WTC11 (cell line): Measurements from ENCODE around the gene VPS41. TPM values are rescaled to one million over a fixed set of nuclear protein-coding genes. Genes with fewer than 3 reads are reported as not detected.

ENCODE experiments used
- ATAC-seq: fragments of 200-7000 bp; cut with Tn5 transposase; 2 replicates; pipeline ENCODE4 v1.10.0; 2021; ENCODE audit warnings: mild to moderate bottlenecking, moderate library complexity
- CTCF ChIA-PET: fragments of 300-600 bp; sonication (Branson Sonifier 250); formaldehyde crosslinking; loops from one replicate; lab custom pipeline; 2021; ENCODE audit warnings: antibody characterized with exemption; lab: Charles Lee
- POLR2A ChIA-PET: fragments of 350-600 bp; sonication (Branson Sonifier 250); formaldehyde crosslinking; loops from one replicate; lab custom pipeline; 2021; ENCODE audit warnings: antibody characterized with exemption; lab: Charles Lee
- DNase-seq: peaks from one replicate; pipeline ENCODE4 v3.0.0; 2021; ENCODE audit warnings: low spot score
- H3K27ac Mint-ChIP-seq: 2 replicates; pipeline ENCODE4 v1.8.0; 2021; ENCODE audit warnings: mixed read lengths
- H3K27me3 Mint-ChIP-seq: 2 replicates; pipeline ENCODE4 v1.8.0; 2021; ENCODE audit warnings: low read depth, mild to moderate bottlenecking, moderate library complexity, mixed read lengths
- H3K36me3 Mint-ChIP-seq: 2 replicates; pipeline ENCODE4 v1.8.0; 2021; ENCODE audit warnings: mixed read lengths
- H3K4me1 Mint-ChIP-seq: 2 replicates; pipeline ENCODE4 v1.8.0; 2022; ENCODE audit warnings: mixed read lengths
- H3K4me3 Mint-ChIP-seq: 2 replicates; pipeline ENCODE4 v1.8.0; 2021; ENCODE audit warnings: mild to moderate bottlenecking, moderate library complexity, mixed read lengths
- H3K9me3 Mint-ChIP-seq: 2 replicates; pipeline ENCODE4 v1.8.0; 2021; ENCODE audit warnings: mixed read lengths
- CBFB ChIP-seq: sonication (generic); formaldehyde crosslinking; IDR thresholded peaks from 2 replicates; pipeline ENCODE4 v1.8.1; 2022; ENCODE audit warnings: mild to moderate bottlenecking, low read depth, missing genetic modification reagents
- IRF2 ChIP-seq: sonication (generic); formaldehyde crosslinking; IDR thresholded peaks from 2 replicates; pipeline ENCODE4 v1.8.0; 2022; ENCODE audit warnings: low read depth, missing genetic modification reagents, borderline replicate concordance
- JAZF1 ChIP-seq: fragments of 250-450 bp; sonication (Bioruptor Pico); IDR thresholded peaks from 2 replicates; pipeline ENCODE4 v1.9.0; 2021; ENCODE audit warnings: moderate library complexity, mild to moderate bottlenecking, inconsistent platforms
- KAT7 ChIP-seq: sonication (generic); formaldehyde crosslinking; IDR thresholded peaks from 2 replicates; pipeline ENCODE4 v1.8.1; 2023; ENCODE audit warnings: missing genetic modification reagents, mild to moderate bottlenecking, borderline replicate concordance
- NFE2L1 ChIP-seq: sonication (generic); formaldehyde crosslinking; IDR thresholded peaks from 2 replicates; pipeline ENCODE4 v1.8.1; 2023; ENCODE audit warnings: missing genetic modification reagents
- RORB ChIP-seq: fragments of 250-450 bp; sonication (Bioruptor Pico); IDR thresholded peaks from 2 replicates; pipeline ENCODE4 v1.9.0; 2021; ENCODE audit warnings: mild to moderate bottlenecking
- SOX15 ChIP-seq: fragments of 250-450 bp; sonication (Bioruptor Pico); IDR thresholded peaks from 2 replicates; pipeline ENCODE4 v1.9.0; 2021; ENCODE audit warnings: mild to moderate bottlenecking
- TCF7 ChIP-seq: sonication (generic); formaldehyde crosslinking; IDR thresholded peaks from 2 replicates; pipeline ENCODE4 v1.8.0; 2022; ENCODE audit warnings: mild to moderate bottlenecking, low read depth, missing genetic modification reagents, moderate library complexity
- ZNF317 ChIP-seq: sonication (generic); formaldehyde crosslinking; IDR thresholded peaks from 2 replicates; pipeline ENCODE4 v1.8.1; 2023; ENCODE audit warnings: low read depth, mild to moderate bottlenecking, moderate library complexity, missing genetic modification reagents, borderline replicate concordance
- total RNA-seq: library from RNA; stranded (reverse); gene quantifications from 3 replicates; pipeline ENCODE4 v1.2.3, GENCODE V29; 2021
- TF ChIP-seq, protein P1 (sequence below): fragments of 250-450 bp; sonication (Bioruptor Pico); IDR thresholded peaks from 2 replicates; pipeline ENCODE4 v1.9.0; 2021; ENCODE audit warnings: mild to moderate bottlenecking
- TF ChIP-seq, protein P2 (sequence below): sonication (generic); formaldehyde crosslinking; IDR thresholded peaks from 2 replicates; pipeline ENCODE4 v1.8.0; 2023; ENCODE audit warnings: missing genetic modification reagents, mild to moderate bottlenecking, borderline replicate concordance
- TF ChIP-seq, protein P3 (sequence below): fragments of 200-600 bp; IDR thresholded peaks from 2 replicates; pipeline ENCODE4 v1.8.0; 2022; ENCODE audit warnings: antibody characterized with exemption
- TF ChIP-seq, protein P4 (sequence below): sonication (generic); formaldehyde crosslinking; IDR thresholded peaks from 2 replicates; pipeline ENCODE4 v1.8.1; 2022; ENCODE audit warnings: low read depth, missing genetic modification reagents, borderline replicate concordance
- TF ChIP-seq, protein P5 (sequence below): sonication (generic); formaldehyde crosslinking; conservative IDR thresholded peaks from 2 replicates; pipeline ENCODE4 v1.8.1; 2022; ENCODE audit warnings: mild to moderate bottlenecking, missing genetic modification reagents

Gene VPS41
- total RNA-seq, 1 experiment from 2014 or later, result 50.3 TPM

DNA sequence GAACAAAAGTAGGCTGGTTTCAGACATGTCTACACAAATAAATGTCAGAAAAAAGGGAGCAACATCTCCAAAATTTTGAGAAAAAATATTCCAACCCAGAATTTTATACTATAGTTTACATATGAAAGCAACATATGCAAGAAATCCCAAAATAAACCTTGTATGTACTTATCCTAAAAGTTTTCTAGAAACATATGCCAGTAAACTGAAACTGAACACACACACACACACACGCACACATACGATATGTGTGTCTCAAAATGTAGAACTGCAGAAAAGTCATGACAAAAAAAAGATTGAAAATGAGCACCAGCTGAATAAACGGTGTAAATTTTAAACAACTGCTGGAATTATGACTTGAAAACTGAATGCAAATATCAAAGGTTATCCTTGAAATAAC lies 81.0 kb downstream of the VPS41 start (continued):
- TF ChIP-seq, protein P1, sequence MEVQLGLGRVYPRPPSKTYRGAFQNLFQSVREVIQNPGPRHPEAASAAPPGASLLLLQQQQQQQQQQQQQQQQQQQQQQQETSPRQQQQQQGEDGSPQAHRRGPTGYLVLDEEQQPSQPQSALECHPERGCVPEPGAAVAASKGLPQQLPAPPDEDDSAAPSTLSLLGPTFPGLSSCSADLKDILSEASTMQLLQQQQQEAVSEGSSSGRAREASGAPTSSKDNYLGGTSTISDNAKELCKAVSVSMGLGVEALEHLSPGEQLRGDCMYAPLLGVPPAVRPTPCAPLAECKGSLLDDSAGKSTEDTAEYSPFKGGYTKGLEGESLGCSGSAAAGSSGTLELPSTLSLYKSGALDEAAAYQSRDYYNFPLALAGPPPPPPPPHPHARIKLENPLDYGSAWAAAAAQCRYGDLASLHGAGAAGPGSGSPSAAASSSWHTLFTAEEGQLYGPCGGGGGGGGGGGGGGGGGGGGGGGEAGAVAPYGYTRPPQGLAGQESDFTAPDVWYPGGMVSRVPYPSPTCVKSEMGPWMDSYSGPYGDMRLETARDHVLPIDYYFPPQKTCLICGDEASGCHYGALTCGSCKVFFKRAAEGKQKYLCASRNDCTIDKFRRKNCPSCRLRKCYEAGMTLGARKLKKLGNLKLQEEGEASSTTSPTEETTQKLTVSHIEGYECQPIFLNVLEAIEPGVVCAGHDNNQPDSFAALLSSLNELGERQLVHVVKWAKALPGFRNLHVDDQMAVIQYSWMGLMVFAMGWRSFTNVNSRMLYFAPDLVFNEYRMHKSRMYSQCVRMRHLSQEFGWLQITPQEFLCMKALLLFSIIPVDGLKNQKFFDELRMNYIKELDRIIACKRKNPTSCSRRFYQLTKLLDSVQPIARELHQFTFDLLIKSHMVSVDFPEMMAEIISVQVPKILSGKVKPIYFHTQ, result no peak

DNA sequence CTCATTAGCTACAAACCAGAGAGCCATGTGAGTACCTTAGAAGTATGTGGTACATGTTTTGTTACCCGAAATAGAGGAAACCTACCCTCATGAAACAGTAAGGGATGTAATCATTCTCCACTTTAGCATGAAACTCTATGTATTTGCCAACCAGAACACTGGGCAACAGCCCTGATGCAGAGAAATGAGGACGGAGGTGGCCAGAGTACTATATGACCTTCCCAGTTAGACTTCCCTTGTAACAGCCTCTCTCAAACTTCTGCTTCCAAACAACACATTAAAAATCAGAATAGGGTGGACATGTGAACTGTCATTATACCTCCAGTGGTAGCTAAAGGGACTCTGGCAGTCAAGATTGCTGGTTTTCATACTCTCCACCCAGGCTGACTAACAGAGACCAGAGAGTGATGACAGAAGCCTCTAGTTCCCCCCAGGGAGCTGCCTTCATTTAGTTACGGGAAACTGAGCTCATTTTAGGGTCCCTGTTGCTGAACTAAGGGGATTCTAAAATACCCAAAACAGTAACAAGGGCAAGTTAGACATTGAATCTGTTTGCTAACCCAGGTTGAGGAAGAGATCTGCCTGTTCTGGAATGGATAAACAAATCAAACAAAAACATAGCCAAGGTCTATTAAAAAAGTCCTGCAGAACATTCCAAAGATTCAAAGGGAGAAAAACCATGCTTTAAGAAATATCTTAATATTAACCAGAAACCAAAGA lies 83.1 kb downstream of the VPS41 start:
- CTCF ChIA-PET, result interaction anchor here (0.8 kb wide), 1 partner anchor 628 kb away, joined by 3 read pairs; no protein-coding TSS in a partner anchor
- Mint-ChIP-seq H3K36me3 (no peaks in the 10 kb centered on the region), H3K27me3 (no peaks in the 10 kb centered on the region), H3K4me3 (no peak overlapping the region), H3K27ac (no peak overlapping the region), H3K9me3 (no peaks in the 10 kb centered on the region), H3K4me1 (no peaks in the 10 kb centered on the region)
- TF ChIP-seq NFE2L1 (CRISPR knock-in tag) (no peak), JAZF1 (CRISPR knock-in tag) (no peak), TCF7 (CRISPR knock-in tag) (no peak), IRF2 (no peak), ZNF317 (CRISPR knock-in tag) (no peak), RORB (CRISPR knock-in tag) (no peak), KAT7 (no peak), SOX15 (no peak), CBFB (CRISPR knock-in tag) (no peak)
- TF ChIP-seq, protein P2, sequence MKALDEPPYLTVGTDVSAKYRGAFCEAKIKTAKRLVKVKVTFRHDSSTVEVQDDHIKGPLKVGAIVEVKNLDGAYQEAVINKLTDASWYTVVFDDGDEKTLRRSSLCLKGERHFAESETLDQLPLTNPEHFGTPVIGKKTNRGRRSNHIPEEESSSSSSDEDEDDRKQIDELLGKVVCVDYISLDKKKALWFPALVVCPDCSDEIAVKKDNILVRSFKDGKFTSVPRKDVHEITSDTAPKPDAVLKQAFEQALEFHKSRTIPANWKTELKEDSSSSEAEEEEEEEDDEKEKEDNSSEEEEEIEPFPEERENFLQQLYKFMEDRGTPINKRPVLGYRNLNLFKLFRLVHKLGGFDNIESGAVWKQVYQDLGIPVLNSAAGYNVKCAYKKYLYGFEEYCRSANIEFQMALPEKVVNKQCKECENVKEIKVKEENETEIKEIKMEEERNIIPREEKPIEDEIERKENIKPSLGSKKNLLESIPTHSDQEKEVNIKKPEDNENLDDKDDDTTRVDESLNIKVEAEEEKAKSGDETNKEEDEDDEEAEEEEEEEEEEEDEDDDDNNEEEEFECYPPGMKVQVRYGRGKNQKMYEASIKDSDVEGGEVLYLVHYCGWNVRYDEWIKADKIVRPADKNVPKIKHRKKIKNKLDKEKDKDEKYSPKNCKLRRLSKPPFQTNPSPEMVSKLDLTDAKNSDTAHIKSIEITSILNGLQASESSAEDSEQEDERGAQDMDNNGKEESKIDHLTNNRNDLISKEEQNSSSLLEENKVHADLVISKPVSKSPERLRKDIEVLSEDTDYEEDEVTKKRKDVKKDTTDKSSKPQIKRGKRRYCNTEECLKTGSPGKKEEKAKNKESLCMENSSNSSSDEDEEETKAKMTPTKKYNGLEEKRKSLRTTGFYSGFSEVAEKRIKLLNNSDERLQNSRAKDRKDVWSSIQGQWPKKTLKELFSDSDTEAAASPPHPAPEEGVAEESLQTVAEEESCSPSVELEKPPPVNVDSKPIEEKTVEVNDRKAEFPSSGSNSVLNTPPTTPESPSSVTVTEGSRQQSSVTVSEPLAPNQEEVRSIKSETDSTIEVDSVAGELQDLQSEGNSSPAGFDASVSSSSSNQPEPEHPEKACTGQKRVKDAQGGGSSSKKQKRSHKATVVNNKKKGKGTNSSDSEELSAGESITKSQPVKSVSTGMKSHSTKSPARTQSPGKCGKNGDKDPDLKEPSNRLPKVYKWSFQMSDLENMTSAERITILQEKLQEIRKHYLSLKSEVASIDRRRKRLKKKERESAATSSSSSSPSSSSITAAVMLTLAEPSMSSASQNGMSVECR, result no peak
- TF ChIP-seq, protein P3, sequence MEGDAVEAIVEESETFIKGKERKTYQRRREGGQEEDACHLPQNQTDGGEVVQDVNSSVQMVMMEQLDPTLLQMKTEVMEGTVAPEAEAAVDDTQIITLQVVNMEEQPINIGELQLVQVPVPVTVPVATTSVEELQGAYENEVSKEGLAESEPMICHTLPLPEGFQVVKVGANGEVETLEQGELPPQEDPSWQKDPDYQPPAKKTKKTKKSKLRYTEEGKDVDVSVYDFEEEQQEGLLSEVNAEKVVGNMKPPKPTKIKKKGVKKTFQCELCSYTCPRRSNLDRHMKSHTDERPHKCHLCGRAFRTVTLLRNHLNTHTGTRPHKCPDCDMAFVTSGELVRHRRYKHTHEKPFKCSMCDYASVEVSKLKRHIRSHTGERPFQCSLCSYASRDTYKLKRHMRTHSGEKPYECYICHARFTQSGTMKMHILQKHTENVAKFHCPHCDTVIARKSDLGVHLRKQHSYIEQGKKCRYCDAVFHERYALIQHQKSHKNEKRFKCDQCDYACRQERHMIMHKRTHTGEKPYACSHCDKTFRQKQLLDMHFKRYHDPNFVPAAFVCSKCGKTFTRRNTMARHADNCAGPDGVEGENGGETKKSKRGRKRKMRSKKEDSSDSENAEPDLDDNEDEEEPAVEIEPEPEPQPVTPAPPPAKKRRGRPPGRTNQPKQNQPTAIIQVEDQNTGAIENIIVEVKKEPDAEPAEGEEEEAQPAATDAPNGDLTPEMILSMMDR, result no peak
- TF ChIP-seq, protein P4, sequence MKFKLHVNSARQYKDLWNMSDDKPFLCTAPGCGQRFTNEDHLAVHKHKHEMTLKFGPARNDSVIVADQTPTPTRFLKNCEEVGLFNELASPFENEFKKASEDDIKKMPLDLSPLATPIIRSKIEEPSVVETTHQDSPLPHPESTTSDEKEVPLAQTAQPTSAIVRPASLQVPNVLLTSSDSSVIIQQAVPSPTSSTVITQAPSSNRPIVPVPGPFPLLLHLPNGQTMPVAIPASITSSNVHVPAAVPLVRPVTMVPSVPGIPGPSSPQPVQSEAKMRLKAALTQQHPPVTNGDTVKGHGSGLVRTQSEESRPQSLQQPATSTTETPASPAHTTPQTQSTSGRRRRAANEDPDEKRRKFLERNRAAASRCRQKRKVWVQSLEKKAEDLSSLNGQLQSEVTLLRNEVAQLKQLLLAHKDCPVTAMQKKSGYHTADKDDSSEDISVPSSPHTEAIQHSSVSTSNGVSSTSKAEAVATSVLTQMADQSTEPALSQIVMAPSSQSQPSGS (CRISPR knock-in tag), result no peak
- TF ChIP-seq, protein P5, sequence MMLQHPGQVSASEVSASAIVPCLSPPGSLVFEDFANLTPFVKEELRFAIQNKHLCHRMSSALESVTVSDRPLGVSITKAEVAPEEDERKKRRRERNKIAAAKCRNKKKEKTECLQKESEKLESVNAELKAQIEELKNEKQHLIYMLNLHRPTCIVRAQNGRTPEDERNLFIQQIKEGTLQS (CRISPR knock-in tag), result no peak
- DNase-seq, result no peak
- POLR2A ChIA-PET, result no interaction called here
- no peak for ATAC-seq
